ENCODE measurements around the gene VENTX.
"Not testable (repeated sequence)": the region's sequence is repeated elsewhere in the genome, so short reads cannot be mapped to it uniquely, and the experiment has no call there.

The VENTX gene

DNA sequence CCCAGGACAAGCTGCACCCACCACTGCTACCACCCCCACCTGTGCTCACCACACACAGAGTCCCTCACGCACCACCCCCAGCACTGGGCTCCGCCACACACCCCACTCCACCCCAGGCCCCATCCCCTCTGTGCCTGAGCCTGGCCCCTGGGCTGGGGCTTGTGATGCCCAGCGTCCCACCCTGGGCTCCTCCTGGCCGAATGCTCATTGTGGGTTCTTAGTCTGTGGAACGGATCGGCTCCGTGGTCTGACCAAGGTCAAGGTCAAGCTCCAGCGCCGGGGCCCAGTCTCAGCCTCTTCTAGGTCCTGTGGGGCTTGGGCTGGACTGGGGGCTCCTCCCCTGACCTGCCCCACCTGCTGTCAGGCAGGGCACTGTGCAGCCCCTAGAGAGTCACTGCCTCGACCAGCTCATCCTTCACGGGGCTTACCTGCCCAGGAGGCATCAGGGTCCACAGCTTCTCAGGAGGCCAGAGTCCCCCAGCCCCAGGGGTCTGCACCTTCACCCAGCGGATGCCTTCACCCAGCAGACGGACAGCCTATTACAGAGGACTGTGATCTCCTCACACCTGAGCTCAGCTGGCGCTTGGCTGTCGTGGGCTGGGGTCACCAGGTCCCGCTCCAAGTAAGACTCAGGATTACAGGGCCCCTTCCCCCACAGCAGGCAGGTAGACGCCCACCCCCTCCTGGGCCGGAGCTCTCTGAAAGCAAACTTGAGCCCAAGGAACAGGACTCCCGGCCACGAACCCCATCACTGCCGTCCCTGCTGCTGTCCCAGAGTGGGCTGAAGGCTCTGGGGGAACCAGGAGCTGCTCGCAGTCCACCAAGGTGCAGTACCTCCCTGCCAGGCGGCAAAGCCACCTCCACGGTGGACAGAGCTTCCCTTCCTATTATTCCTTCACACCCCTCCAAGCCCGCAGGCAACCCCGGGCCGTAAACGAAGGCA, 22.9 kb upstream of the VENTX start:
- DNase-seq (ENCODE audit: low spot score) = no peak

DNA sequence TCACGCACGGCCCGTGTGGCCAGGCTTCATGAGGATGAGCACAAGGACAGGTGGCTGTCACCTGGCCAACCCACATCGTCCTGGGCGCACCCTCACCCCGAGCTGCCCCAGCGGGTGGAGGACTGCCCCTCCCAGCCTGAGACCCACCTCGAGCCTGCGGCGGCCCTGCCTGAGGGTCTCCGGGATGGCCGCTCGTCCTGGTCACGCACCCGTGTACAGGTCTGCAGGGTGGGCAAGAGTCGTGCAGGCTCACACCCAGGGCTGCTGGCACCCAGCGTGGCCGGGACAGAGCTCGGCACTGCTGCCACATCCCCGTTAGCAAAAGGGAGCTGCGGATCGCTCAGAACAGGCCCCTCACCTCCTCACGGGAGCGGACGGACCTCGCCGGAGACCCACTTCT, 22.1 kb upstream of the VENTX start:
- no peak for DNase-seq (ENCODE audit: low spot score)

DNA sequence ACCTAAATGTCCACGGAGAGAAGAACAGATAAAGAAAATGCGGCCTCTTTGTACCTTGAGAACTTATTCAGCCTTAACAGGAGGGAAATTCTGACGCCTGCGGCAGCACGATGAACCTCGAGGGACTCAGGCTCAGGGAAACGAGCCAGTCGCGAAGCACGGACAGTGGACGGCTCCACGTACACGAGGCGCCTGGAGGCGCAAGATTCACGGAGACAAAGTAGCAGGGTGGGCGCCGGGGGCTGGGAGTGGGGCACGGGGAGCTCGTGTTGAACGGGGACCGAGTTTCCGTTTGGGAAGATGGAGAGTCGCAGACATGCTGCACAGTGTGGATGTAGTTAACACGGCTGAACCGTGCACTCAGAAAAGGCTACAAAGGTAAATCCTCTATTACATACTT, 20.9 kb upstream of the VENTX start:
- DNase-seq (ENCODE audit: low spot score) = no peak

DNA sequence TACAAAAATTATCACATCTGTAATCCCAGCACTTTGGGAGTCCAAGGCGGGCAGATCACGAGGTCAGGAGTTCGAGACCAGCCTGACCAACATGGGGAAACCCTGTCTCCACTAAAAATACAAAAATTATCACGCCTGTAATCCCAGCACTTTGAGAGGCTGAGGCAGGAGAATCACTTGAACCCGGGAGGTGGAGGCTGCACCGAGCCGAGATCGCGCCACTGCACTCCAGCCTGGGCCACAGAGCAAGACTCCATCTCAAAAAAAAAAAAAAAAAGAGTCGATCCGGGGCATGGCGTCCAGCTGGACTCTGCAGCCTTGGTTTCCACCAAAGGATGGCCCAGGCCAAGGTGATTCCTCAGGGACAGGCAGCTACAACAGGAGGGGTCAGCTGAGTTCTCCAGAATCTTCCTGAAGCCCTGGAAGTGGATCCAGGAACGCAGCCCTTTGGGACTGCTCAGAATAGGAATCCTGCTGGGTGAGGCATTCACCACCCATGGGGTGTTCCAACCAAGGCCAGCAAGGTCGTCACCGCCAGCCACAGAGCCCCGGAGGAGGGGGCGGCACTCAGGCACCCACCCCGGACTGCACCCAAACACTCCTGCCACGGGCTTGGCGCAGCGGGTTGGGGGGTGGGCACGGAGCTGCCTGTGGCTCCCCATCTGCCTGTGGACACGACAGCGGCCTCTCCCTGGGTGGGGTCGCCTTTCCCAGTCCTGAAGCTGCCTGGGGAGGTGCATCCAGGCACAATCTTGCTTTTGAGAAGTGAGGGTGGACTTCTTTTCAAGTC, 19.7 kb upstream of the VENTX start:
- no peak for DNase-seq (ENCODE audit: low spot score)

DNA sequence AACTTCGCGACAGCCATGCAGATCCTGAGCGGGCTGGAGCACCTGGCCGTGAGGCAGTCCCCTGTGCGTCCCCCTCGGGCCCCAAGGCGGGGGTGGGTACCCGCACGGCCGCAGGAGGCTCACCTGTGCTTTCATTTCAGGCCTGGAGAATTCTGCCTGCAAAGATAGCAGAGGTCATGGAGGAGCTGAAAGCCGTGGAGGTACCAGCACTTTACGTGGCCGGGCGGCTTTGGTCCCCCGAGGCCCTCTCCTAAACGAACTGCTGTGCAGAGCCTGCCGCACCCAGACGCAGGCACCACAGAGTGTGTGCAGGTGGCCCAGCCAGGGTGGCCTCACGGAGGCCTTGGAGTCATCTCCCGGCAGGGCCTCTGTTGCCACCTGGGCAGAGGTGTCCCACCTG, 18.8 kb upstream of the VENTX start:
- DNase-seq (ENCODE audit: low spot score) = no peak

DNA sequence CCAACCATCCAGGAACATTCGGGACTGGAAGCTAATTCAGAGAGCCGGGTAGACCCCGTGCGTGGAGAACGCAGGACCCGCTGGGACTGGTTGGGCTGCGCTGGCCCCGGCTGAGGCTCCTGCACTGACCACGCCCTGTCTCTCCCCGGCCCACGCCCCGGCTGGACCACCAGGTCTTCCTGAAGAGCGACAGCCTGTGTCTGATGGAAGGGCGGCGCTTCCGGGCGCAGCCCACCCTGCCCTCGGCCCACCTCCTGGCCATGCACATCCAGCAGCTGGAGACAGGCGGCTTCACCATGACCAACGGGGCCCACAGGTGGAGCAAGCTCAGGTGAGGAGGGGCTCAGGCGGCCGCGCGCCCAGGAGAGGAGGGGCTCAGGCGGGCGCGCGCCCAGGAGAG, 17.9 kb upstream of the VENTX start:
- DNase-seq (ENCODE audit: low spot score) = no peak

DNA sequence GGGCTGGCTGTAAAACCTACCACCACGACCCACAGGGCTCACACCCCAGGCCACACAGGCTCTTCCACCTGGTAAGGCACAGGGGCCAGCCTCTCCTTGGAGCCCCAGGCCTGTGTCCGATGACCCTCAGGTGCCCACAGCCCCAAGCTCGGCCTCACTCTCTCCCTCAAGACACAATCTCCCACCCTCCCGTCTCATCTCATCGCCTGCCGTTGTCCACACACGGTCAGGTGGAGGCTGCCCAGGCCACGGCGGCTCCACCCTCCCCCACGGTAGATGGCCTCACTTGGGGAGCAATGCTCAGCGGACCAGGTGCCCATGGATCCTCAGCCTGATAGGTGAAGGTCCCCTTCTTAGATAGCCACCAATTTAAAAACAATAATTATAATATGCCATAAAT, 16.3 kb upstream of the VENTX start:
- DNase-seq (ENCODE audit: low spot score) = no peak

DNA sequence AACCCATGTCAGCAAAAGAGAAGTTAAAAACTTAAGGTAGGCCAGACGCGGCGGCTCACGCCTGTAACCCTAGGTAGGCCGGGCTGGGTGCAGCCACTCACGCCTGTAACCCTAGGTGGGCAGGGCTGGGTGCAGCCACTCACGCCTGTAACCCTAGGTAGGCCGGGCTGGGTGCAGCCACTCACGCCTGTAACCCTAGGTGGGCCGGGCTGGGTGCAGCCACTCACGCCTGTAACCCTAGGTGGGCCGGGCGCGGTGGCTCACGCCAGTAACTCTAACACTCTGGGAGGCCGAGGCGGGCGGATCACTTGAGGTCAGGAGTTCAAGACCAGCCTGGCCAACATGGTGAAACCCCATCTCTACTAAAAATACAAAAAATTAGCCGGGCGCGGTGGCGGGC, 15.9 kb upstream of the VENTX start:
- DNase-seq (ENCODE audit: low spot score) = not testable (repeated sequence)

DNA sequence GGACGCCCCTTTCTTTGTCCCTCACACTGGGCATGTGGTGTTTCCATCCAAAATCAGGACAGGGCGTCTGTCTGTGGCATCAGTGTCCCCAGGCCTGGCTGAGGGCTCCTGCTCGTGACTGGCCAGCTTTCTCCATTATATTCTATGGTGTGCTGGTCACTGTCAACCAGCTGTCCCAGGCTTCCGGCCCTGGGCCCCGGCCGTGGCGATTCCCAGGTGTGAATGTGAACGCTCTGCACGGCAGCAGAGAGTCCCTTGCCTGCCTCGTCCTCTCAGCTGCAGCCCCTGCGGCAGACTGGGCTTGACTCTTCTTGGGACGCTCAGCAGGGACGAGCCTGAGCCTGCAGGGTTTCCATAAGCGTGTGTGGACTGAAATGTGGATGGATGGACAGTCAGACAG, 13.6 kb upstream of the VENTX start:
- no peak for DNase-seq (ENCODE audit: low spot score)

DNA sequence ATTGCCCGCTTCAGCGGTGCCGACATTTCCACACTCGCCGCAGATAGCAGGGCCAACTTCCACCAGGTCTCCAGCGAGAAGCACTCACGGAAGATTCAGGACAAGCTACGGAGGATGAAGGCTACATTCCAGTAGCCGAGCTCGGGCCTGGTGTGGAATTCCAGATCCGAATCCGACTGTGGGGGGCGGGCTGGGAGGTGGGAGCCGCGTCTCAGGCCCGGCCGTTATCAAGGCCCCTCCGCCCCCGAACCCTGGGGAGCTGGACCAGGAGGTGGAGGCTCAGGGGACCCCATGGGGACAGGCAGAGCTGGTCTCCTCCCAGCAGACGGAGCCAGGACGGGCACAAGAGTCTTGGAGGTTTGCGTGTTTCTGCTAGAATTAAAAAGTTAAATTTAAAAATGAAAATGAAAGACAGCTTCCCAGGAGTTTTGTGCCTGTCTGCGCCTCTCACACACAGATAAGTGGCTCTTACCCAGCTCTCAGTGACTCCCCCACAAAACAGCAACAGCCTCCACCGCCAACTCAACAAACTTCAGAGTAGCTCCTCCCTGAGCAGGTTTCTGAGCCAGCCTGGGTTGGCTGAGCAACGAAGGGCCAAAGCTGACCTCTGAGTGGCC, 12.8 kb upstream of the VENTX start:
- no peak for DNase-seq (ENCODE audit: low spot score)

DNA sequence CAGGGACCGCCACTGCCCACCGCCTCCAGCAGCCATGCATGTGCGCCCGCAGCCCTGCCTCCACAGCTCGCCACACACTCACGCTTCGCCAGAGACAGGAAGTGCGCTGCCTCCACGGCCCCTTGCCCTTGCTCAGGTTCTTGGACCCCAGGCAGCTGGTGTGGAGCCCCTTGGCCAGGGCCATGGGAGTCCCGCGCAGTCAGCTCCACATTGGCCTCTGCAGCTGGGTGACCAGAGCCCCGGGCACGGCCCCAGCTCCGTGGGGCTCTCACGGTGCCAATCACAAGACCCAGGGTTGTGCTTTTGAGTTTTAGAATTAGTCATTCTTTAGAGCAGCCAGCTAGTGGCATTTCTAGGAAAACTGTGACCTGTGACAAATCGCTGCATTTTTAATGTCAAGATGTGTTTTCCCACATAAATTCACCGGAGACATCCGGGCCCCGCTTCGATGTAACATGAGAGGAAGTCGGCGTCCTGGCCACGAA, 11.9 kb upstream of the VENTX start:
- DNase-seq (ENCODE audit: low spot score) = no peak

DNA sequence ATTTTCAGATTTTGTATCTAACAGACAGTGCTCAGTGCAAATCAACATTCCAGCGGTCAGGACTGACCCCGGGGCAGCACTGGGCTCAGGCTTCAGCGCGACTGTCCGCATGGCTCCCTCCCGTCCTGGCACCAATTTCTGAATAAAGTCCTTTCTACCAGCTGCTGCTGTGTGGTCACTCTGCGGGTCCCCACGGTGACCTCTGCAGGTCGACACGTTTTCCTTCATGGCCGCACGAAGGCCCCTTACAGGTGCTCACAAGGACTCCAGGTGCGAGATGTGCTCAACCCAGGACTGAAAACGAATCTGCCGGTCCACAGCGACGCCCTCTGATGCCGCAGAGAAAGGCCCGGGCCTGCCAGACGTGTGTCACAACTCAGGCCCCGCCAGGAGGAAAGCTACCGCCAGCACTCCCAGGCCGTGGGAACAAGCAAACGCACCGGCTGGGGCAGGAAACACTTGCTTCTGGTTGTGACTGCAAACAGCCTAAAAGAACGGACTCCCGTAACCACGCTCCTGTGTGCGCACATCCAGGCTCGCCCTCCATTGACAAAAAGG, 11.3 kb upstream of the VENTX start:
- no peak for DNase-seq (ENCODE audit: low spot score)

DNA sequence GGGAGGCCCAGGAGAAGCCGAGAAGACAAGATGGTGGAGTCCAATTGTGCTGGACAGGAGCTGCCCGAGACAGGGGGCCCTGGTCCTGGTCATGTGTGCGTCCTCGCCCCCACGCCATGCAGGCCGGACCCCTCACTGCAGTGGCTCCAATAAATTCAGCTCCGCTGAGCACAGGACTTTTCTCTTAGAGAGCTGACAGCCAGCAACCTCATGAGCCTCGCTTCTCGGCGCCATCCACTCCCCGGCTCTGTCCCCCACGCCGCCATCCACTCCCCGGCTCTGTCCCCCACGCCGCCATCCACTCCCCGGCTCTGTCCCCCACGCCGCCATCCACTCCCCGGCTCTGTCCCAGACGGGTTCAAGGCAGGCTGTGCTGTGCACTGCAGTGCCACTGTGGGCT, 10.4 kb upstream of the VENTX start:
- no peak for DNase-seq (ENCODE audit: low spot score)

DNA sequence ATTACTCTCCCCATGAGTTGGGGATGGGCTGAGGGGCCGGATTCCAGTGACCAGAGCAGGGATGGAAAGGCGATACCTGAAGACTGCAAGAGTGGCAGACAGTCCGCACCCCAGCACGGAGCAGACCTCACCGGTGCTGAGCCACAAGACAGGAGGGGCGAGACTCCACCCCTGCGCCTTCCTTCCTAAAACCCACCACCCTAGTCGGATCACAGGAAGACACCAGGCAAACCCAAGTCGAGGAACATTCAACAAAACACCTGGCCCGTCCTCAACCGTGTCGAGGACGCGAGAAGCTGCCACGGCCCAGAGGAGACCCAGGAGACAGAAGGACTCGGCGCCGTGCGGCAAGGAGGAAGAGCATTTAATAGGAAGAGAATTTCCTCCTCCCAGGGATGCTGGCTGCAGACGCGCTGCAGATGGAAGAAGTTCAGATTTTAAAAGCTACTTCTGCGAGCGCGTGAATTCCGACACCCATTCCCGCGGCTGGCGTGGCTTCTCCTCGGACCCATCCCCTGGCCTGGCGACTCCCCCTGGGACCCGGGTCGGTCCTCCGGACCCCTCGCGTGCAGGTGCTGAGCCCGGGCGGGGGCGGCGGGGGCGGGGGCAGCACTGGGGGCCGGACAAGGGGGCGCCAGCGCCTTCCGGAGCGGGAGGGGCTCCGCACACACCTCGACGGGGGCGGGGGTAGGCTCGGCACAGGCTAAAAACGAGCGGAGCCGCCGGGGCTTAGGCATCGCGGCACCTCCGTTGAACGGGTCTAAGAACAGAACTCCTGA, 8.2 kb upstream of the VENTX start:
- DNase-seq (ENCODE audit: low spot score) = no peak

DNA sequence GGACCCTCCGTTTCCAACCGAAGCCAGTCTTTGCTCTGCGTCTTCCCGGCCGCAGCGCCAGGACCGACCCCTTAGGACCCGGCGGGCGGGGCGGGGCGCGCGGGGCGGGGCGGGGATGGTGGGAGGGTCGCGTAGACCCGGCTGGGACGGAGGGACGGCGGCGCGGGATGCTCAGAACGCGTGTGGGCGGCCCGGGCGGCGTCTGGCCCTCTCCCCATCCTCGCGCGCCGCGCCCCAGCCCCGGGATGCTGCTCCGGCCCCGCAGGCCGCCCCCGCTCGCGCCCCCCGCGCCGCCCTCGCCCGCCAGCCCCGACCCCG, 7.7 kb upstream of the VENTX start, which contains the start of gene UTF1:
TSS of gene UTF1 (plus strand) at position 174 of the 318 bp plus-strand sequence. CDS start at position 246, 72 bp downstream.
- no peak for DNase-seq (ENCODE audit: low spot score)

DNA sequence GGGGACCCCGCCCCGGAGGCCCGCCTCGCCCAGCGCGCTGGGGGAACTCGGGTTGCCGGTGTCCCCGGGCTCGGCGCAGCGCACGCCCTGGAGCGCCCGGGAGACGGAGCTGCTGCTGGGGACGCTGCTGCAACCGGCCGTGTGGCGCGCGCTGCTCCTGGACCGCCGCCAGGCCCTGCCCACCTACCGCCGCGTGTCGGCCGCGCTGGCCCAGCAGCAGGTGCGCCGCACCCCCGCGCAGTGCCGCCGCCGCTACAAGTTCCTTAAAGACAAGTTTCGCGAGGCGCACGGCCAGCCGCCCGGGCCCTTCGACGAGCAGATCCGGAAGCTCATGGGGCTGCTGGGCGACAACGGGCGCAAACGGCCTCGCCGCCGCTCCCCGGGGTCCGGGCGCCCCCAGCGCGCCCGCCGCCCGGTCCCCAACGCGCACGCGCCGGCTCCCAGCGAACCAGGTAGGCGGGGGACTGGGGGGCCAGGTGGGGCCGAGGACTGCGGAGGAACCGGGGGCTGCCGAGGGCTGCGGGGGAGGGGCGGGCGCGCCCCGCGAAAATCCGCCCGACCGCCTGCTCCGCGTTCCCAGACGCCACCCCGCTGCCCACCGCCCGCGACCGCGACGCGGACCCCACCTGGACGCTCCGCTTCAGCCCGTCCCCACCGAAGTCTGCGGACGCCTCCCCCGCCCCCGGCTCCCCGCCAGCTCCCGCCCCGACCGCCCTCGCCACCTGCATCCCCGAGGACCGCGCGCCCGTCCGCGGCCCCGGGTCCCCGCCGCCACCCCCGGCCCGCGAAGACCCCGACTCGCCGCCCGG, 7.1 kb upstream of the VENTX start:
- DNase-seq (ENCODE audit: low spot score) = no peak

DNA sequence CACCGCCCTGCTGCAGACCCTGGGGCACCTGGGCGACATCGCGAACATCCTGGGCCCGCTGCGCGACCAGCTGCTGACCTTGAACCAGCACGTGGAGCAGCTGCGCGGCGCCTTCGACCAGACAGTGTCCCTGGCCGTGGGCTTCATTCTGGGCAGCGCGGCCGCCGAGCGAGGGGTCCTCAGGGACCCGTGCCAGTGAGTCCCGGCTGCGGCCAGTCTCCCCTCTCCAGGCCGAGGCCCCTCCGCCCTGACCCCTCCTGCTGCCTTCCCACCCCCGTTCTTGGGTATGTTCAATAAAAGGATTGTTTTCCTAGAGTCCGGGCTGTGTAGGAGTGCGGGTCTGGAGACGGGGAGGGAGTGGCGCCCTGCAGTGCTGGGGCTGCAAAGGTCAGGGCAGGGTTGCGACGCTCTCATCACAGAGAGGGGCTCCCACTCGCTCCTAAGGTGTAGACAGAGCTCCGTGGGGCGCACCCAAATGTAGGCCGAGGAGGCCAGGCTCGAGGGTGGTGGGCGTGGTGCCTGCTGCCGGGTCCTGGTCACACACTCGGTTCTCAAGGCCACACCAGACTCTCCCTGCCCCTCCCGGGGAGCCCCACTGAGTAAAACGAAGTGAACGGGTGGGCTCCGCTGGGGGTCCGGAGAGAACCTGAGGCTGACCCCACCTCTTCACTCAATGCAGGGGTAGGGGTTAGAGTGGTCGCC, 6.3 kb upstream of the VENTX start:
- DNase-seq (ENCODE audit: low spot score) = no peak

DNA sequence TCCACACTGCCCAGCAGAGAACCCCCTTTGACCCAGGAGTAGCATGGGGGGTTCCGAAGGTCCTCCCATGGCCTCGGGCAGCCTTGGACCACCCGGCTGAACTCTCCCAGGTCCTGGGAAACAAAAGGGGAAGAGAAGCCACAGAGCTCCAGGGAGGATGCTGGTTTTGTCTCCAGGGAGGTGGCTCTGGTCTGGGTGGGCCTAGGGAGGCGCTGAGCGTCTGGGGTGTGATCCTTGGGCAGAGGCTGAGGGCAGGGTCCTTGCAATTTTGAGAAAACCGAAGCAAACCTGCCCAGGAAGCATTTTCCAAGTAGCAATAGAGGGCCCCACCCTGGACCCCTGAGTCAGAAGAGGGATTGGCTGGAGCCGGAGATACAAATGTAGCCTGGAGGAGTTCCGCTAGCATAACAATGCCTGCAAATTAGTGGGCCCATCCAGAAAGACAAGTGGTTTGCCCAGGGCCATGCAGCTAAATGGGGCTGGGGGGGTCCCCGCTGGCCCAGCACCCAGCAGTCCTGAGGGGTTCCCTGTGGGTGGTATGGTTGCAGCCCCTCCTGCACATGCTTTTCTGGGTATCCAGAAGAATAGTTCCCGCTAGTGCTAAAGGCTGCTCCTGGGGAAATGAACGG, 5.6 kb upstream of the VENTX start:
- no peak for DNase-seq (ENCODE audit: low spot score)

DNA sequence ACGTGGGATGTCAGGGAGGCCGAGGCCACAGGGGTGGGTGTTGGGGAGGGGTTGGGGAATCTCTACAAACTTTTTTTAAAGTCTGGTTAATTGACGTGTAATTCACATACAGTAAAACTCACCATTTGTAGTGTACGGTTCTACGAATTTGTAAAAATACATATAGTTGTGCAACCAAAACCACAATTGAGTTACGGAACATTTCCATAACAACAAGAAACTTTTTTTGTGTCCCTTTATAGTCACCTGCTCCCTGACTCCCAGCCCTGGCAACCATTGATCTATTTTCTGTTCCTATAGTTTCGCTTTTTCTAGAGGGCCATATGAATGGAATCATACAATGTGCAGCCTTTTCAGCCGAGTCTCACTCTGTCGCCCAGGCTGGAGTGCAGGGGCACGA, 2.9 kb upstream of the VENTX start:
- DNase-seq (ENCODE audit: low spot score) = not testable (repeated sequence)

Data from cerebellar cortex (tissue), 1 donor.